D721Med (cell line): Measurements from ENCODE around the gene CYB5D1.
"Not testable (repeated sequence)": the region's sequence is repeated elsewhere in the genome, so short reads cannot be mapped to it uniquely, and the experiment has no call there.

Experiments
- DNase-seq: peaks from one replicate; pipeline ENCODE4 v3.0.0; 2011; ENCODE audit warnings: low spot score; ENCODE audit not compliant: insufficient read length
- FAIRE-seq: peaks from 2 replicates; lab custom pipeline; 2011; peaks lifted over from hg19 to GRCh38; lab: Jason Lieb, UNC
- TF ChIP-seq, protein P1 (sequence below): IDR thresholded peaks from 2 replicates; pipeline ENCODE4 v1.5.1; 2012; ENCODE audit warnings: mild to moderate bottlenecking, control low read depth; ENCODE audit not compliant: insufficient read depth; ENCODE audit errors: missing control alignments

Gene CYB5D1, protein sequence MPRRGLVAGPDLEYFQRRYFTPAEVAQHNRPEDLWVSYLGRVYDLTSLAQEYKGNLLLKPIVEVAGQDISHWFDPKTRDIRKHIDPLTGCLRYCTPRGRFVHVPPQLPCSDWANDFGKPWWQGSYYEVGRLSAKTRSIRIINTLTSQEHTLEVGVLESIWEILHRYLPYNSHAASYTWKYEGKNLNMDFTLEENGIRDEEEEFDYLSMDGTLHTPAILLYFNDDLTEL

DNA sequence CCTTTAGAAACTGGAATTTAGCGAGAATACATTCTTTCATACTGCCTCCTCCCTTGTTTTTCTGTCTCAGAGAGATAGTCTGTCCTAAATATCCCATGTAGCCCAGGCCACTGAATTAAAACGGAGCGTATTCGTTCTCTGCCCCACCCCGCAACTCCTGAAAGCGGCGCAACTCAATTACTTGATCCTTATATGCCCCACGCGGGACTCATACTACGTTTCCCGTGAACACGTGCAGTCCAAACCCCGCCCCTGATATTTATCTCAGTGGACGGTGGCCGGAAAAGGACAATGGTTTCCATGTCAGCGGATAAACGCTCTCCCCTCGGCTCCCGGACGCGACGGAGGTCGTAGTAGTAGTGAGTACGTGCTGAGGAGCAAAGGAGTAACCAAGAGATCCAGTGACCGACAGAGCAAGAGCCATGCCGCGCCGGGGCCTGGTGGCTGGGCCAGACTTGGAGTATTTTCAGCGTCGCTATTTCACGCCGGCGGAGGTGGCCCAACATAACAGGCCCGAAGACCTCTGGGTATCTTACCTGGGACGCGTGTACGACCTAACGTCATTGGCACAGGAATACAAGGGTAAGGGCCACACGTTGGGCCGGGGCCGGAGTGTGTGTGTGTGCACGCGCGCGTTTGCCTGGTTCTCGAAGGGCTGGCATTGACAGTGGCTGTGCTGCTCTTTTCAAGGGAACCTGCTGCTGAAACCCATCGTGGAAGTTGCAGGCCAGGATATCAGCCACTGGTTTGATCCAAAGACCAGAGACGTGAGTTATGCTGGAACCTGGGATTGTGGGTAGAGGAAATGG, at the start of gene CYB5D1:
TSS of gene CYB5D1 (plus strand) at position 291 of the 809 bp plus-strand sequence. CDS start at position 423, 132 bp downstream.
- TF ChIP-seq, protein P1, sequence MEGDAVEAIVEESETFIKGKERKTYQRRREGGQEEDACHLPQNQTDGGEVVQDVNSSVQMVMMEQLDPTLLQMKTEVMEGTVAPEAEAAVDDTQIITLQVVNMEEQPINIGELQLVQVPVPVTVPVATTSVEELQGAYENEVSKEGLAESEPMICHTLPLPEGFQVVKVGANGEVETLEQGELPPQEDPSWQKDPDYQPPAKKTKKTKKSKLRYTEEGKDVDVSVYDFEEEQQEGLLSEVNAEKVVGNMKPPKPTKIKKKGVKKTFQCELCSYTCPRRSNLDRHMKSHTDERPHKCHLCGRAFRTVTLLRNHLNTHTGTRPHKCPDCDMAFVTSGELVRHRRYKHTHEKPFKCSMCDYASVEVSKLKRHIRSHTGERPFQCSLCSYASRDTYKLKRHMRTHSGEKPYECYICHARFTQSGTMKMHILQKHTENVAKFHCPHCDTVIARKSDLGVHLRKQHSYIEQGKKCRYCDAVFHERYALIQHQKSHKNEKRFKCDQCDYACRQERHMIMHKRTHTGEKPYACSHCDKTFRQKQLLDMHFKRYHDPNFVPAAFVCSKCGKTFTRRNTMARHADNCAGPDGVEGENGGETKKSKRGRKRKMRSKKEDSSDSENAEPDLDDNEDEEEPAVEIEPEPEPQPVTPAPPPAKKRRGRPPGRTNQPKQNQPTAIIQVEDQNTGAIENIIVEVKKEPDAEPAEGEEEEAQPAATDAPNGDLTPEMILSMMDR: no peak
- no peak for FAIRE-seq
- no peak for DNase-seq

DNA sequence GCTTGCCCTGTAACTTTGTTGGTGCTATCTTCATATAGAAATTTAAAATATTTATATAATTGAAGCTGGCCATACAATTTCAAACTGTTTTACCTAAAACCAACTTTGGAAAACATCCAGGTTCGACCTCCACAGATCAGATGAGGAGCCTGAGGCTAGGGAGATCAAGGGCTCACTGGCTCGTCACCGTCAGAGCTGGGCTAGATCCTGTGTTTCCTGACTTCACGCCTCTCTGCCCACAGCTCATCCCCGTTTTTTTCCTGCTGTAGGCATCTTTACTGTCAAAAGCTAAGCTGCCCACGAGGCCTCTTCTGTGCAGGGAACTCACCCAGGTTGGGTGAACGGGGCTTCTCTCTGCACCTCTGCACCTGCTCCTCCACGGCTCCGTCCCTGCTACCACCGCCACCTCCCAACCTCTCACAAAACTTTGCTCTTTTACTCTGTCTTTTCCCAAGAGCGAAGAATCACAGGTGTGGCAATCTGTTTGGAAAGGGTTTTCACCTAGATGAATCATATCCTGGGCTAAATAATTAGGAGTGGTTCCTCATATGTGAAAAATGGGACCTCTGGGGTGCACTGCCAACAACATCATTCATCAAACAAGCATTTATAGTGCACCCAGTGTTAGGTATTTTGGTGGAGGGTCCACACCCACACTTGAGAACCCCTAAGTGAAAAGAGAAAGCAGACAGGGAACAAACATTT, 48.6 kb upstream of the CYB5D1 start:
- FAIRE-seq (no peak), DNase-seq (no peak)
- TF ChIP-seq, protein P1: no peak

DNA sequence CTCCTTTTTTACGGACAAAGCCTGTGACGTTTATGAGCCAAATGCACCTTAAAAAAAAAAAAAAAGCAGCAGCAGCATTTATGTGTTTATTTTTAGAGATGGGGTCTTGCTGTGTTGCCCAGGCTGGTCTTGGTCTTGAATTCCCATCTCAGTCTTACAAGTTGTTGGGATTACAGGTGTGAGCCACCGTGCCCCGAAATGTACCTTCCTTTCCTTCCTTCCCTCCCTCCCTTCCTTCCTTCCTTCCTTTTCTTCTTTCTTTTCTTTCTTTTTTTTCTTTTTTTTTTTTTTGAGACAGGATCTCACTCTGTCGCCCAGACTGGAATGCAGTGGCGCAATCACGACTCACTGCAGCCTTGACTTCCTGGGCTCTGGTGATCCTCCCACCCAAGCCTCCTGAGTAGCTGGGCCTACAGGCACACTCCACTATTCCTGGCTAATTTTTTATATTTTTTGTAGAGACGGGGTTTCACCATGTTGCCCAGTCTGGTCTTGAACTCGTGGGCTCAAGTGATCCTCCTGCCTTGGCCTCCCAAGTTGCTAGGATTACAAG, 47.9 kb upstream of the CYB5D1 start:
- not testable (repeated sequence) for FAIRE-seq, DNase-seq

GRCh38 chr17:7811251-7811650, 46.6 kb upstream of the CYB5D1 start:
- DNase-seq (no peak), FAIRE-seq (no peak)
- TF ChIP-seq, protein P1: no peak

DNA sequence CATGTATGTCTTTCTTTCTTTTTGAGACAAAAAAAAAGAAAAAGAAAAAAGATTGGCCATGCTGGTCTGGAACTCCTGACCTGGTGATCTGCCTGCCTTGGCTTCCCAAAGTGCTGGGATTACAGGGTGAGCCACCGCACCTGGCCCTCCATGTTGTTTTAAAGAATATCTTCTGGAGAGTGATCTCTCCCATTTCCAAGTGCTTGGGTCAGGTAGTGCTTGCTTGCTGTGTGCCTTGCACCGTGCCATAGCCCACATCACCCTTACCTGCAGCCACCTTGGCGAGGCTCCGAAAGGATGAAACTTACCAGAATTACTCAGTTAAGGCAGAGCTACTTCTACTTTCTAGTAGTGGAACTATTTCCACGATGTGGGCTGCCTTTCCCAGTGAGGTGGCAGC, 42.8 kb upstream of the CYB5D1 start:
- no peak for FAIRE-seq
- no peak for DNase-seq
- TF ChIP-seq, protein P1: no peak

DNA sequence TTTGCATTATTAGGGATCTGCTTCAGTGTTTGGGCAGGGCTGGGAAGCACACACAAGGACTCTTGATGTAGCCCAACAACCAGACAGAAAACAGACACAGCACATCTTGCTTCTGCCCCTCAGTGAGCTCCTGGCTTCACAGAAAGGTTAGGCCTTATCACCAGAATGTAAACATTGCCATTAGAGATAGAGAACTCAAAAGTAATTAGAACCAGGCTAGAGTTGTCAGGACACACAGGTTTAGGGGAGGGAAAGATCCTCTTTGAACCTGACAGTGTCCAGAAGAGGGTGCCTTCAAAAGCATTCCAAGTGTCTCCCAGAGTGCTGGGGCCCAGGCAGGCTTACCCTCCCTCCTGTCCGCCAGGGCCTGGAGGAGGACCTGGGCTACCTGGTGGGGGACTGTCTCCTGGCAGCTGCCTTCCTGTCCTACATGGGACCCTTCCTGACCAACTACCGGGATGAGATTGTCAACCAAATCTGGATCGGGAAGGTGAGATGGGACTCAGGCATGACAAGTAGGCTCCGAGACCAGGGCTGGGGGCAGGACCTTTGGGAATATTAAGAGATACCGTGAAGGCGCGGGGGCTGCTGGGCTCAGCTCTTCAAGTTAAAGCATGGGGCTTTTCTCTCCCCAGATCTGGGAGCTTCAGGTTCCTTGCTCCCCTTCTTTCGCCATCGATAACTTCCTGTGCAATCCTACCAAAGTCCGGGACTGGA, 40.7 kb upstream of the CYB5D1 start:
- TF ChIP-seq, protein P1: no peak
- DNase-seq: no peak
- FAIRE-seq: no peak

GRCh38 chr17:7817643-7817964, 40.2 kb upstream of the CYB5D1 start:
- TF ChIP-seq, protein P1: no peak
- DNase-seq: no peak
- FAIRE-seq: no peak
